ENCODE measurements around the gene FGF8. TPM values are rescaled to one million over a fixed set of nuclear protein-coding genes. Genes with fewer than 3 reads are reported as not detected.

FGF8 gene
- total RNA-seq, 1 experiment from 2014 or later: not detected

- Mint-ChIP-seq H3K4me3 (ENCODE audit: low read depth, unreplicated experiment) (no peak overlapping the region), H3K4me1 (ENCODE audit: low read depth, unreplicated experiment) (peaks cover 8% of the 10 kb centered on the region), H3K27me3 (ENCODE audit: unreplicated experiment) (no peaks in the 10 kb centered on the region), H3K9me3 (ENCODE audit: low read depth, unreplicated experiment) (no peaks in the 10 kb centered on the region), H3K36me3 (ENCODE audit: insufficient read depth, unreplicated experiment) (no peaks in the 10 kb centered on the region), H3K27ac (ENCODE audit: unreplicated experiment) (no peak overlapping the region)
- intact Hi-C loops (cut with micrococcal nuclease; ENCODE audit: unreplicated experiment): no loop called here
- CTCF ChIA-PET: no interaction called here
- DNase-seq: no peak
- BruUV-seq (replicated peaks): no TSS peak
- TF ChIP-seq, protein P1, sequence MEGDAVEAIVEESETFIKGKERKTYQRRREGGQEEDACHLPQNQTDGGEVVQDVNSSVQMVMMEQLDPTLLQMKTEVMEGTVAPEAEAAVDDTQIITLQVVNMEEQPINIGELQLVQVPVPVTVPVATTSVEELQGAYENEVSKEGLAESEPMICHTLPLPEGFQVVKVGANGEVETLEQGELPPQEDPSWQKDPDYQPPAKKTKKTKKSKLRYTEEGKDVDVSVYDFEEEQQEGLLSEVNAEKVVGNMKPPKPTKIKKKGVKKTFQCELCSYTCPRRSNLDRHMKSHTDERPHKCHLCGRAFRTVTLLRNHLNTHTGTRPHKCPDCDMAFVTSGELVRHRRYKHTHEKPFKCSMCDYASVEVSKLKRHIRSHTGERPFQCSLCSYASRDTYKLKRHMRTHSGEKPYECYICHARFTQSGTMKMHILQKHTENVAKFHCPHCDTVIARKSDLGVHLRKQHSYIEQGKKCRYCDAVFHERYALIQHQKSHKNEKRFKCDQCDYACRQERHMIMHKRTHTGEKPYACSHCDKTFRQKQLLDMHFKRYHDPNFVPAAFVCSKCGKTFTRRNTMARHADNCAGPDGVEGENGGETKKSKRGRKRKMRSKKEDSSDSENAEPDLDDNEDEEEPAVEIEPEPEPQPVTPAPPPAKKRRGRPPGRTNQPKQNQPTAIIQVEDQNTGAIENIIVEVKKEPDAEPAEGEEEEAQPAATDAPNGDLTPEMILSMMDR (IDR thresholded peaks at IDR 0.05; ENCODE audit: unreplicated experiment): no peak
Measured at GRCh38 chr10:101720606-101721230, 55.2 kb downstream of the FGF8 start.

Other genes with a start within 250 kb of the FGF8 start
- gene POLL, start 187.9 kb downstream of the FGF8 start, total RNA-seq (2022): 25.7 and 28.4 TPM in 2 replicates
- gene DPCD, start 187.8 kb downstream of the FGF8 start, total RNA-seq (2022): 11.7 and 12.5 TPM in 2 replicates
- 15.7 and 18.7 TPM in 2 replicates for gene FBXW4, start 80.9 kb downstream of the FGF8 start, total RNA-seq (2022)
- gene NPM3, start 7.3 kb upstream of the FGF8 start, total RNA-seq (2022): 51.1 and 51.5 TPM in 2 replicates
- 59.0 and 63.3 TPM in 2 replicates for gene OGA, start 42.3 kb upstream of the FGF8 start, total RNA-seq (2022)
- gene KCNIP2, start 67.7 kb upstream of the FGF8 start, total RNA-seq (2022): 3.3 and 4.8 TPM in 2 replicates